Neural progenitor cell (in vitro differentiated cells): Measurements from ENCODE around the gene PITPNC1. TPM values are rescaled to one million over a fixed set of nuclear protein-coding genes. Genes with fewer than 3 reads are reported as not detected.

Source experiments
- DNase-seq: peaks from one replicate; pipeline ENCODE4 v3.0.0-alpha.2; 2016; ENCODE audit warnings: low spot score
- H2AFZ ChIP-seq: fragments of 200-600 bp; sonication (generic); replicated peaks from 2 replicates; pipeline ENCODE4 v1.6.1; 2016; ENCODE audit warnings: antibody characterized with exemption
- H3F3A ChIP-seq: fragments of 200-600 bp; sonication (generic); 2 replicates; pipeline ENCODE4 v1.6.1; 2016; ENCODE audit warnings: antibody characterized with exemption, low read depth
- H3K27ac ChIP-seq: fragments of 200-600 bp; sonication (generic); 2 replicates; pipeline ENCODE4 v1.5.1; 2016; ENCODE audit warnings: mild to moderate bottlenecking
- H3K27me3 ChIP-seq: fragments of 200-600 bp; sonication (generic); 2 replicates; pipeline ENCODE4 v1.6.1; 2016; ENCODE audit warnings: mild to moderate bottlenecking, moderate library complexity
- H3K36me3 ChIP-seq: fragments of 200-600 bp; sonication (generic); 2 replicates; pipeline ENCODE4 v1.5.1; 2016
- H3K4me1 ChIP-seq: fragments of 200-600 bp; sonication (generic); 2 replicates; pipeline ENCODE4 v1.6.1; 2016; ENCODE audit warnings: mixed run types
- H3K4me2 ChIP-seq: fragments of 200-600 bp; sonication (generic); 2 replicates; pipeline ENCODE4 v1.6.1; 2016
- H3K4me3 ChIP-seq: fragments of 200-600 bp; sonication (generic); 2 replicates; pipeline ENCODE4 v1.5.1; 2016
- H3K79me2 ChIP-seq: fragments of 200-600 bp; sonication (generic); 2 replicates; pipeline ENCODE4 v1.6.1; 2016; ENCODE audit warnings: low read depth
- H3K9ac ChIP-seq: fragments of 200-600 bp; sonication (generic); 2 replicates; pipeline ENCODE4 v1.6.1; 2016
- H3K9me3 ChIP-seq: fragments of 200-600 bp; sonication (generic); 2 replicates; pipeline ENCODE4 v1.5.1; 2016; ENCODE audit warnings: low read depth
- H4K20me1 ChIP-seq: fragments of 200-600 bp; sonication (generic); 2 replicates; pipeline ENCODE4 v1.6.1; 2016; ENCODE audit warnings: low read depth
- H3K27ac Mint-ChIP-seq: 3 replicates; pipeline ENCODE4 v1.8.0; 2021; ENCODE audit warnings: mixed read lengths
- H3K27me3 Mint-ChIP-seq: 2 replicates; pipeline ENCODE4 v1.8.0; 2022; ENCODE audit warnings: low read depth, mild to moderate bottlenecking, inconsistent platforms, moderate library complexity, mixed read lengths; ENCODE audit not compliant: insufficient read depth
- H3K36me3 Mint-ChIP-seq: 3 replicates; pipeline ENCODE4 v1.8.0; 2021; ENCODE audit warnings: mixed read lengths
- H3K4me1 Mint-ChIP-seq: 3 replicates; pipeline ENCODE4 v1.8.0; 2021; ENCODE audit warnings: mixed read lengths
- H3K4me3 Mint-ChIP-seq: 3 replicates; pipeline ENCODE4 v1.8.0; 2021; ENCODE audit warnings: mild to moderate bottlenecking, moderate library complexity, mixed read lengths
- H3K9me3 Mint-ChIP-seq: 3 replicates; pipeline ENCODE4 v1.8.0; 2020; ENCODE audit warnings: mixed read lengths
- CTCF ChIP-seq: fragments of 200-600 bp; sonication (generic); IDR thresholded peaks from 2 replicates; pipeline ENCODE4 v1.5.1; 2017; ENCODE audit warnings: antibody characterized with exemption, mild to moderate bottlenecking
- EZH2 ChIP-seq: fragments of 200-600 bp; sonication (generic); IDR thresholded peaks from 2 replicates; pipeline ENCODE4 v1.6.1; 2017; ENCODE audit warnings: antibody characterized with exemption, mild to moderate bottlenecking, moderate library complexity
- EZH2phosphoT487 ChIP-seq: fragments of 200-600 bp; sonication (generic); IDR thresholded peaks from 2 replicates; pipeline ENCODE4 v1.6.1; 2017; ENCODE audit warnings: antibody characterized with exemption
- total RNA-seq: library from RNA; depleted of rRNA; stranded (reverse); fragments of >200 nt; gene quantifications from 2 replicates; pipeline ENCODE4 v1.2.3, GENCODE V29; 2015; ENCODE audit warnings: low replicate concordance

The PITPNC1 gene
- total RNA-seq, 1 donor from 2014 or later: 8.1 TPM

GRCh38 chr17:67675481-67675880 lies 298.4 kb downstream of the PITPNC1 start:
- DNase-seq: no peak
- H3K36me3 Mint-ChIP-seq: no peaks in the 10 kb centered on the region
- H3K4me1 Mint-ChIP-seq: no peaks in the 10 kb centered on the region
- peaks cover 8% of the 10 kb centered on the region for H3K4me1 ChIP-seq
- no peaks in the 10 kb centered on the region for H3K79me2 ChIP-seq
- H3K4me3 ChIP-seq: no peak overlapping the region
- no peaks in the 10 kb centered on the region for H3K9me3 ChIP-seq
- no peak overlapping the region for H3K9ac ChIP-seq
- H3K9me3 Mint-ChIP-seq: no peaks in the 10 kb centered on the region
- H4K20me1 ChIP-seq: no peaks in the 10 kb centered on the region
- TF ChIP-seq EZH2: no peak
- no peak for TF ChIP-seq CTCF
- no peak overlapping the region for H3K4me2 ChIP-seq
- H3K27me3 ChIP-seq: no peaks in the 10 kb centered on the region
- H3K27me3 Mint-ChIP-seq: no peaks in the 10 kb centered on the region
- H3K36me3 ChIP-seq: no peaks in the 10 kb centered on the region
- no peak overlapping the region for H2AFZ ChIP-seq
- H3F3A ChIP-seq: no peaks in the 10 kb centered on the region
- H3K27ac Mint-ChIP-seq: no peak overlapping the region
- H3K27ac ChIP-seq: no peak overlapping the region
- H3K4me3 Mint-ChIP-seq: no peak overlapping the region

- no peak for TF ChIP-seq EZH2
- no peak overlapping the region for H3K4me2 ChIP-seq
- peaks cover 8% of the 10 kb centered on the region for H3K4me1 ChIP-seq
- no peaks in the 10 kb centered on the region for H3K27me3 Mint-ChIP-seq
- no peaks in the 10 kb centered on the region for H3K9me3 Mint-ChIP-seq
- H3K27me3 ChIP-seq: no peaks in the 10 kb centered on the region
- no peaks in the 10 kb centered on the region for H4K20me1 ChIP-seq
- H3F3A ChIP-seq: no peaks in the 10 kb centered on the region
- H3K4me1 Mint-ChIP-seq: no peaks in the 10 kb centered on the region
- H3K4me3 Mint-ChIP-seq: no peak overlapping the region
- no peak for DNase-seq
- H3K36me3 Mint-ChIP-seq: no peaks in the 10 kb centered on the region
- no peak overlapping the region for H3K27ac ChIP-seq
- H3K36me3 ChIP-seq: no peaks in the 10 kb centered on the region
- H3K9me3 ChIP-seq: no peaks in the 10 kb centered on the region
- no peak overlapping the region for H2AFZ ChIP-seq
- H3K9ac ChIP-seq: no peak overlapping the region
- H3K4me3 ChIP-seq: no peak overlapping the region
- H3K79me2 ChIP-seq: no peaks in the 10 kb centered on the region
- H3K27ac Mint-ChIP-seq: no peak overlapping the region
These were observed 299.2 kb downstream of the PITPNC1 start for GRCh38 chr17:67676305-67676704.

- TF ChIP-seq EZH2 (no peak), EZH2phosphoT487 (no peak), CTCF (no peak)
These were observed 301.3 kb downstream of the PITPNC1 start for GRCh38 chr17:67678414-67678813.

GRCh38 chr17:67679225-67679624 lies 302.1 kb downstream of the PITPNC1 start:
- Histone ChIP-seq H3F3A (no peaks in the 10 kb centered on the region), H3K9me3 (no peaks in the 10 kb centered on the region), H3K79me2 (no peaks in the 10 kb centered on the region), H2AFZ (no peak overlapping the region), H3K9ac (no peak overlapping the region), H3K36me3 (no peaks in the 10 kb centered on the region), H3K4me1 (peaks cover 8% of the 10 kb centered on the region), H3K4me3 (no peak overlapping the region), H3K4me2 (no peak overlapping the region), H4K20me1 (no peaks in the 10 kb centered on the region), H3K27me3 (no peaks in the 10 kb centered on the region), H3K27ac (no peak overlapping the region)
- H3K9me3 Mint-ChIP-seq: no peaks in the 10 kb centered on the region
- TF ChIP-seq EZH2 (no peak), EZH2phosphoT487 (no peak), CTCF (no peak)
- H3K36me3 Mint-ChIP-seq: no peaks in the 10 kb centered on the region
- DNase-seq: no peak
- H3K27me3 Mint-ChIP-seq: no peaks in the 10 kb centered on the region
- H3K4me3 Mint-ChIP-seq: no peak overlapping the region
- no peak overlapping the region for H3K27ac Mint-ChIP-seq
- no peaks in the 10 kb centered on the region for H3K4me1 Mint-ChIP-seq

More at GRCh38 chr17:67678414-67678813, 301.3 kb downstream of the PITPNC1 start:
- Histone ChIP-seq H3K36me3 (no peaks in the 10 kb centered on the region), H3K4me1 (peaks cover 8% of the 10 kb centered on the region), H3K79me2 (no peaks in the 10 kb centered on the region), H3K9ac (no peak overlapping the region), H3K4me2 (no peak overlapping the region), H3F3A (no peaks in the 10 kb centered on the region), H3K4me3 (no peak overlapping the region), H3K27ac (no peak overlapping the region), H4K20me1 (no peaks in the 10 kb centered on the region), H3K9me3 (no peaks in the 10 kb centered on the region), H3K27me3 (no peaks in the 10 kb centered on the region), H2AFZ (no peak overlapping the region)
- no peak overlapping the region for H3K4me3 Mint-ChIP-seq
- no peaks in the 10 kb centered on the region for H3K4me1 Mint-ChIP-seq
- no peak for DNase-seq
- H3K36me3 Mint-ChIP-seq: no peaks in the 10 kb centered on the region
- no peak overlapping the region for H3K27ac Mint-ChIP-seq
- H3K9me3 Mint-ChIP-seq: no peaks in the 10 kb centered on the region
- H3K27me3 Mint-ChIP-seq: no peaks in the 10 kb centered on the region
